NCI-H187 treated with DMSO at 0.1 percent for 48 hours (cell line): ENCODE results near the gene FRMD6.

Experiments used
- DNase-seq: peaks from one replicate; lab custom pipeline; 2025; lab: John Stamatoyannopoulos, UW

Gene FRMD6

GRCh38 chr14:51651388-51652167 is at the start of gene FRMD6:
TSS of gene FRMD6 (plus strand) at chr14:51651910. CDS start at chr14:51689837, 37,927 bp downstream.
- peak; percentile 51 for DNase-seq

- no peak for DNase-seq
Measured at GRCh38 chr14:51602310-51602709, 49.4 kb upstream of the FRMD6 start.

- no peak for DNase-seq
Measured at GRCh38 chr14:51603495-51603894, 48.2 kb upstream of the FRMD6 start.

- no peak for DNase-seq
Measured at GRCh38 chr14:51604073-51604472, 47.6 kb upstream of the FRMD6 start.

- no peak for DNase-seq
Measured at GRCh38 chr14:51605575-51605974, 46.1 kb upstream of the FRMD6 start.

- no peak for DNase-seq
Measured at GRCh38 chr14:51607711-51608110, 44.0 kb upstream of the FRMD6 start.

GRCh38 chr14:51609251-51609954 is 42.3 kb upstream of the FRMD6 start:
- no peak for DNase-seq

GRCh38 chr14:51609955-51610283 is 41.8 kb upstream of the FRMD6 start:
- DNase-seq, result no peak

GRCh38 chr14:51610771-51611170 is 40.9 kb upstream of the FRMD6 start:
- no peak for DNase-seq

GRCh38 chr14:51612449-51612848 is 39.3 kb upstream of the FRMD6 start:
- no peak for DNase-seq

GRCh38 chr14:51613416-51613815 is 38.3 kb upstream of the FRMD6 start:
- no peak for DNase-seq

GRCh38 chr14:51614707-51615106 is 37.0 kb upstream of the FRMD6 start:
- no peak for DNase-seq

- no peak for DNase-seq
Measured at GRCh38 chr14:51616256-51616655, 35.5 kb upstream of the FRMD6 start.

- DNase-seq, result no peak
Measured at GRCh38 chr14:51616724-51617409, 34.8 kb upstream of the FRMD6 start.

GRCh38 chr14:51619561-51619960 is 32.1 kb upstream of the FRMD6 start:
- DNase-seq, result no peak

- no peak for DNase-seq
Measured at GRCh38 chr14:51620056-51620455, 31.7 kb upstream of the FRMD6 start.

- no peak for DNase-seq
Measured at GRCh38 chr14:51621654-51622053, 30.1 kb upstream of the FRMD6 start.

- no peak for DNase-seq
Measured at GRCh38 chr14:51622376-51622775, 29.3 kb upstream of the FRMD6 start.

GRCh38 chr14:51624955-51625569 is 26.6 kb upstream of the FRMD6 start:
- no peak for DNase-seq

GRCh38 chr14:51626185-51626584 is 25.5 kb upstream of the FRMD6 start:
- DNase-seq, result no peak

GRCh38 chr14:51626788-51627187 is 24.9 kb upstream of the FRMD6 start:
- DNase-seq, result no peak

- DNase-seq, result no peak
Measured at GRCh38 chr14:51627313-51627712, 24.4 kb upstream of the FRMD6 start.

GRCh38 chr14:51628238-51628637 is 23.5 kb upstream of the FRMD6 start:
- no peak for DNase-seq
